Activated CD4-positive, alpha-beta memory T cell treated with anti-CD3 and anti-CD28 coated beads, Interleukin-2, amount 10 ng/mL, durations not matched to agents 7 days and 5 days (primary cell): ENCODE data around the gene TBXAS1. TPM values are rescaled to one million over a fixed set of nuclear protein-coding genes. Genes with fewer than 3 reads are reported as not detected.
"Not testable (repeated sequence)": the region's sequence is repeated elsewhere in the genome, so short reads cannot be mapped to it uniquely, and the experiment has no call there.

Experiments
- CTCF ChIA-PET: fragments of 350-600 bp; sonication (Branson Sonifier 250); formaldehyde crosslinking; loops from one replicate; lab custom pipeline; 2021; ENCODE audit warnings: antibody characterized with exemption, inconsistent platforms; lab: Charles Lee
- POLR2A ChIA-PET: fragments of 350-600 bp; sonication (Branson Sonifier 250); formaldehyde crosslinking; loops from one replicate; lab custom pipeline; 2021; ENCODE audit warnings: antibody characterized with exemption; lab: Charles Lee
- DNase-seq: peaks from one replicate; pipeline ENCODE4 v3.0.0-alpha.2; 2020
- H3K27ac Mint-ChIP-seq: one replicate; pipeline ENCODE4 v1.8.0; 2021; ENCODE audit warnings: mild to moderate bottlenecking, mixed read lengths
- H3K27me3 Mint-ChIP-seq: one replicate; pipeline ENCODE4 v1.8.0; 2021; ENCODE audit warnings: mixed read lengths
- H3K36me3 Mint-ChIP-seq: one replicate; pipeline ENCODE4 v1.8.0; 2021; ENCODE audit warnings: low read depth, mixed read lengths
- H3K4me1 Mint-ChIP-seq: one replicate; pipeline ENCODE4 v1.8.0; 2021; ENCODE audit warnings: mixed read lengths
- H3K4me3 Mint-ChIP-seq: one replicate; pipeline ENCODE4 v1.8.0; 2021; ENCODE audit warnings: mild to moderate bottlenecking, mixed read lengths
- H3K9me3 Mint-ChIP-seq: one replicate; pipeline ENCODE4 v1.8.0; 2021; ENCODE audit warnings: mixed read lengths
- total RNA-seq, 2 experiments: library from RNA; stranded (reverse); gene quantifications; one replicate each; pipeline ENCODE4 v1.2.3, GENCODE V29; 2021

The TBXAS1 gene
- total RNA-seq, 2 experiments from 2014 or later, result 27.4 to 28.7 TPM

GRCh38 chr7:139916717-139917395 is 87.8 kb downstream of the TBXAS1 start:
- CTCF ChIA-PET, result interaction anchor here (1.2 to 2.1 kb wide), 4 partner anchors 16 to 271 kb away, joined by 3 to 7 read pairs (median 5); no protein-coding TSS in a partner anchor
- POLR2A ChIA-PET, result interaction anchor here (1.0 to 3.4 kb wide), 4 partner anchors 21 to 270 kb away, joined by 3 to 10 read pairs (median 4); no protein-coding TSS in a partner anchor
- Mint-ChIP-seq H3K27me3 (no peaks in the 10 kb centered on the region), H3K9me3 (no peaks in the 10 kb centered on the region), H3K27ac (no peak overlapping the region), H3K4me1 (peaks cover 23% of the 10 kb centered on the region), H3K36me3 (peaks cover 35% of the 10 kb centered on the region), H3K4me3 (no peak overlapping the region)
- DNase-seq, result no peak

- DNase-seq, result no peak
- Mint-ChIP-seq H3K4me1 (peaks cover 23% of the 10 kb centered on the region), H3K27me3 (no peaks in the 10 kb centered on the region), H3K36me3 (peaks cover 30% of the 10 kb centered on the region), H3K27ac (no peak overlapping the region), H3K4me3 (no peak overlapping the region), H3K9me3 (no peaks in the 10 kb centered on the region)
- ChIA-PET POLR2A (interaction anchor here (3.4 kb wide), 1 partner anchor 20 kb away, joined by 10 read pairs; no protein-coding TSS in a partner anchor), CTCF (interaction anchor here (1.0 to 2.1 kb wide), 2 partner anchors 272 to 299 kb away, joined by 3 to 7 read pairs; no protein-coding TSS in a partner anchor)
Observed at GRCh38 chr7:139917851-139918250, 88.8 kb downstream of the TBXAS1 start.

- ChIA-PET POLR2A (interaction anchor here (3.4 kb wide), 1 partner anchor 19 kb away, joined by 10 read pairs; no protein-coding TSS in a partner anchor), CTCF (interaction anchor here (1.0 kb wide), 1 partner anchor 300 kb away, joined by 3 read pairs; no protein-coding TSS in a partner anchor)
Observed at GRCh38 chr7:139918480-139918879, 89.4 kb downstream of the TBXAS1 start.

GRCh38 chr7:139923090-139923489 is 94.0 kb downstream of the TBXAS1 start:
- Mint-ChIP-seq H3K9me3 (no peaks in the 10 kb centered on the region), H3K4me3 (no peak overlapping the region), H3K27ac (no peak overlapping the region), H3K4me1 (peaks cover under 1% of the 10 kb centered on the region), H3K36me3 (peaks cover 14% of the 10 kb centered on the region), H3K27me3 (peaks cover 17% of the 10 kb centered on the region)
- ChIA-PET CTCF (no interaction called here), POLR2A (no interaction called here)
- DNase-seq, result no peak

More at GRCh38 chr7:139918480-139918879, 89.4 kb downstream of the TBXAS1 start:
- Mint-ChIP-seq H3K27me3 (no peaks in the 10 kb centered on the region), H3K4me1 (peaks cover 23% of the 10 kb centered on the region), H3K4me3 (no peak overlapping the region), H3K27ac (no peak overlapping the region), H3K36me3 (peaks cover 26% of the 10 kb centered on the region), H3K9me3 (no peaks in the 10 kb centered on the region)
- no peak for DNase-seq

GRCh38 chr7:139924461-139924860 is 95.4 kb downstream of the TBXAS1 start:
- peaks cover 2% of the 10 kb centered on the region for H3K9me3 Mint-ChIP-seq
- no peak overlapping the region for H3K27ac Mint-ChIP-seq
- ChIA-PET POLR2A (no interaction called here), CTCF (no interaction called here)
- H3K36me3 Mint-ChIP-seq, result peaks cover 16% of the 10 kb centered on the region
- H3K4me3 Mint-ChIP-seq, result no peak overlapping the region
- H3K4me1 Mint-ChIP-seq, result no peaks in the 10 kb centered on the region
- peaks cover 17% of the 10 kb centered on the region for H3K27me3 Mint-ChIP-seq
- DNase-seq, result no peak

- CTCF ChIA-PET, result interaction anchor here (1.0 kb wide), 1 partner anchor 14 kb away, joined by 3 read pairs; no protein-coding TSS in a partner anchor
- H3K36me3 Mint-ChIP-seq, result peaks cover 28% of the 10 kb centered on the region
- H3K9me3 Mint-ChIP-seq, H3K4me3 Mint-ChIP-seq, POLR2A ChIA-PET, DNase-seq, H3K4me1 Mint-ChIP-seq, H3K27ac Mint-ChIP-seq: not testable (repeated sequence)
- peaks cover 17% of the 10 kb centered on the region for H3K27me3 Mint-ChIP-seq
Observed at GRCh38 chr7:139929221-139929620, 100.2 kb downstream of the TBXAS1 start.

- peaks cover 3% of the 10 kb centered on the region for H3K4me1 Mint-ChIP-seq
- DNase-seq, result no peak
- H3K4me3 Mint-ChIP-seq, result no peak overlapping the region
- POLR2A ChIA-PET, result no interaction called here
- H3K27ac Mint-ChIP-seq, result no peak overlapping the region
- peaks cover 12% of the 10 kb centered on the region for H3K27me3 Mint-ChIP-seq
- H3K9me3 Mint-ChIP-seq, result peaks cover 5% of the 10 kb centered on the region
- CTCF ChIA-PET, result interaction anchor here (1.0 kb wide), 1 partner anchor 15 kb away, joined by 3 read pairs; no protein-coding TSS in a partner anchor
- peaks cover 23% of the 10 kb centered on the region for H3K36me3 Mint-ChIP-seq
Observed at GRCh38 chr7:139930286-139930965, 101.4 kb downstream of the TBXAS1 start.

- no peak for DNase-seq
- POLR2A ChIA-PET, result no interaction called here
- peaks cover 5% of the 10 kb centered on the region for H3K9me3 Mint-ChIP-seq
- CTCF ChIA-PET, result no interaction called here
- H3K27ac Mint-ChIP-seq, result no peak overlapping the region
- peaks cover 5% of the 10 kb centered on the region for H3K27me3 Mint-ChIP-seq
- H3K36me3 Mint-ChIP-seq, result peaks cover 18% of the 10 kb centered on the region
- H3K4me3 Mint-ChIP-seq, result no peak overlapping the region
- H3K4me1 Mint-ChIP-seq, result peaks cover 3% of the 10 kb centered on the region
Observed at GRCh38 chr7:139931190-139931934, 102.3 kb downstream of the TBXAS1 start.

- no peak for DNase-seq
- no peaks in the 10 kb centered on the region for H3K27me3 Mint-ChIP-seq
- no peak overlapping the region for H3K4me3 Mint-ChIP-seq
- peaks cover 5% of the 10 kb centered on the region for H3K9me3 Mint-ChIP-seq
- peaks cover 18% of the 10 kb centered on the region for H3K36me3 Mint-ChIP-seq
- H3K27ac Mint-ChIP-seq, result no peak overlapping the region
- H3K4me1 Mint-ChIP-seq, result peaks cover 3% of the 10 kb centered on the region
- ChIA-PET POLR2A (no interaction called here), CTCF (no interaction called here)
Observed at GRCh38 chr7:139932531-139932930, 103.5 kb downstream of the TBXAS1 start.

GRCh38 chr7:139936760-139937310 is 107.8 kb downstream of the TBXAS1 start:
- ChIA-PET CTCF (interaction anchor here (0.7 kb wide), 2 partner anchors 200 to 291 kb away, joined by 3 to 4 read pairs; no protein-coding TSS in a partner anchor), POLR2A (interaction anchor here (2.3 kb wide), 1 partner anchor 20 kb away, joined by 10 read pairs; no protein-coding TSS in a partner anchor)
- H3K4me3 Mint-ChIP-seq, result no peak overlapping the region
- no peak overlapping the region for H3K27ac Mint-ChIP-seq
- peaks cover 23% of the 10 kb centered on the region for H3K4me1 Mint-ChIP-seq
- peaks cover 3% of the 10 kb centered on the region for H3K36me3 Mint-ChIP-seq
- H3K27me3 Mint-ChIP-seq, result no peaks in the 10 kb centered on the region
- no peak for DNase-seq
- no peaks in the 10 kb centered on the region for H3K9me3 Mint-ChIP-seq

GRCh38 chr7:139937715-139938114 is 108.7 kb downstream of the TBXAS1 start:
- Mint-ChIP-seq H3K27ac (no peak overlapping the region), H3K9me3 (no peaks in the 10 kb centered on the region), H3K4me1 (peaks cover 25% of the 10 kb centered on the region), H3K36me3 (peaks cover 8% of the 10 kb centered on the region), H3K27me3 (no peaks in the 10 kb centered on the region), H3K4me3 (no peak overlapping the region)
- CTCF ChIA-PET, result interaction anchor here (0.7 kb wide), 2 partner anchors 201 to 292 kb away, joined by 3 to 4 read pairs; no protein-coding TSS in a partner anchor
- no peak for DNase-seq
- POLR2A ChIA-PET, result interaction anchor here (2.3 kb wide), 1 partner anchor 21 kb away, joined by 10 read pairs; no protein-coding TSS in a partner anchor

GRCh38 chr7:139940866-139941265 is 111.8 kb downstream of the TBXAS1 start:
- Mint-ChIP-seq H3K27me3 (peaks cover 2% of the 10 kb centered on the region), H3K27ac (no peak overlapping the region), H3K4me3 (no peak overlapping the region), H3K4me1 (peaks cover 25% of the 10 kb centered on the region), H3K36me3 (peaks cover 32% of the 10 kb centered on the region), H3K9me3 (peaks cover 13% of the 10 kb centered on the region)
- ChIA-PET POLR2A (interaction anchor here (1.4 kb wide), 1 partner anchor 26 kb away, joined by 4 read pairs; no protein-coding TSS in a partner anchor), CTCF (interaction anchor here (0.6 kb wide), 1 partner anchor 519 kb away, joined by 3 read pairs; no protein-coding TSS in a partner anchor)
- peak; percentile 31 for DNase-seq
